HG03196 (cell line): ENCODE results near the gene IQGAP1.
"Not testable (repeated sequence)": the region's sequence is repeated elsewhere in the genome, so short reads cannot be mapped to it uniquely, and the experiment has no call there.

Source experiments
- ATAC-seq: cut with Tn5 transposase; IDR thresholded peaks from one replicate; pipeline ENCODE4 v1.9.1; 2021; ENCODE audit not compliant: unreplicated experiment

IQGAP1 gene

DNA sequence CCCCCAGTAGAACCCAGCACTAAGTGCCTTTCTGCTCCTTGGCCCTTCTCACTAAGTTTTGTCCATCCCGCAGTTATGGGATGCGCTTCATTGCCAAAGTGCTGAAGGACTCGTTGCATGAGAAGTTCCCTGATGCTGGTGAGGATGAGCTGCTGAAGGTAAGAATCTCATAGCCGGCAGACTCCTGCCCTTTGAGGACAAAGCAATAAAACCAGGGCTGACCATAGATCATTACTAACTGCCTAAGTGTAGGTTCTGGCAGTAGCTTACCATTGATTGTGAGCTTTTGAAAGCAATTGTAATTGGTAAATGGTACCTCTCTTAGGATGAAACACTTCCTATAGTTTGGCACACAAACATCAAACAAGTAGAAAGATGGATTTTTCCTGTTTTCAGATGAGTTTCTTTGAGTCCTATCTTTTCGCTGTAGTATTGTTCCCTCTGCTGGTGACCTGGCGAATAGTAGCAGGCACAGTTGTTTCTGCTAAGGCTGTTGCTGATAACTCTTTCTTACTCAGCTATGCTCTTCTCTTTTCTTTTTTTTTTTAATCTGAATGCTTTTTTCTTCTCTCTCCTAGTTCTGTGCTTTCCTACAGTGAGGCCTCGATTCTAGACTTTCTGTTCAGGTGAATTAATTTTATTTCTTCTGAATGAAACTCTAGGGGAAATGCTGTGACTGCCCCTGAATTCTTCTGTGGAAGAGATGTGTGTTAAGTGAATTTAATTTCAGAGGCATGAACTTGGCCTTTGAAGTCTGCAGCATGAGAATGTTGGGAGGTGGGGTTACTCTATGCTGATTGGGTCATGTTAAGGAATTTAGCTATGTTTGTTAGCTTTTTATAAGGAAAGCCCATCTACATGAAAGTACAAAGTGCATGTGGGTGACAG, 94.3 kb downstream of the IQGAP1 start:
- no peak for ATAC-seq

DNA sequence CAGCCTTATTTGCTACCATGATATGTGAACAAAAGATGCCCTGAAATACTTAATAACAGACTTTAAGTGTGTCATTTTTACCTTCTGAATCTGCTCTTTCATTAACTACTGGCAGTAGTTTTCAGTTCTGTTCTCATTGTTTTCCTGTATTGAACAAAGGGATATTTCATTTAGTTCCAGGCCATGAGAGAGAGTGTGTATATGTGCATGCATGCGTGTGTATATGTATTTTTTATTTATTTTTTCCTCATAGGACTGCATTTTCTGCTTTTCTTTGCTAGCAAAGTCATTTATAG, 94.9 kb downstream of the IQGAP1 start:
- ATAC-seq: no peak

DNA sequence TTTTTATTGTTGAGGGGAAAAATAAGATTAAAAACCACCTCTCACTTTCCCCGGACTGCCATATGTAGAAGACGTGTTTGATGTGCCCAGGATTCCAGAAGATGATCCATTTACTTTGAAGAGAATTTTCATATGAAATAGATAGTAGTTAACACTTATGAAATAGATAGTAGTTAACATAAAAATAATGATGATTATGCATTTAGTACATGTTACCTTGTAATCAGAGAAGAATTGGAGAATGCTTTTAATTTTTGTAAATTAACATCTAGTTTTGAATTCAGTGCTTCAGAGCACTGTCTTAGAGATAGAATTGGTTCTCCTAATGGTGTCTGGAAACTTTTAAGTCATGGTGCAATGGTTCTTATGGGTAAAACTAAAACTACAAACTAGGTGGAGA, 95.6 kb downstream of the IQGAP1 start:
- ATAC-seq: no peak

DNA sequence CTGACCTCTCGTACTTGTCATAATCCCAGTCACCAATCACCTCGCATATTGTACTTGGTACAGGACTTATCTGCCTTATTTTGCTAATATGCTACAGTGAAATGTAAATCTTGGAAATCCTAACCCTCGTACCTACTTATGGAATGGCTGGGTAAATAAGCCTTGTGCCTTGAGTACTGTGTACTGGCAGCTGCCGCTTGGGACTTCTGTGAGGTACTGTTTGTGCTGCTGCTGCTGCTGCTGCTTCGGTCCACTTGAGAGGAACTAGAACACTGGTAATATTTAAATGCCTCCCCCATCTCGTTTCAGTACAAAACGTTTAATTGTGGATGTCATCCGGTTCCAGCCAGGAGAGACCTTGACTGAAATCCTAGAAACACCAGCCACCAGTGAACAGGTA, 99.1 kb downstream of the IQGAP1 start:
- no peak for ATAC-seq

DNA sequence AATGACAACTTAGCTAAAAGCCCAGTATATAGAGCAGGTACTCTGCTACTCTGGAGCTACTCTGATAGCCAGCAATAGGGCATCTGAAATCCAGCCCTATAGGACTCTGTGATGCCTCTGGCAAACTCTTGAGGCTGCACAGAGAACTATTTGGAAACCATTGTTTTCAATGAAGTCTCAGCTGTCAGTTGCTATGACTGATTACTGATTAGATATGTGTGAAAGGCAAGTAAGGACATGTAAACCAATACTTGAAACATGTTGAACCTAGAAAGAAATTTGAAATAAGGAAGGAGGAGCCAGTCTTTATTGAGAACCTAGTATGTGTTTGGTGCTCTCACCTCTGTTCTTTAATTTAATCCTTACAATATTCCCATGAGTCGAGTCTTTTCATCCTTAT, 101.5 kb downstream of the IQGAP1 start:
- no peak for ATAC-seq

DNA sequence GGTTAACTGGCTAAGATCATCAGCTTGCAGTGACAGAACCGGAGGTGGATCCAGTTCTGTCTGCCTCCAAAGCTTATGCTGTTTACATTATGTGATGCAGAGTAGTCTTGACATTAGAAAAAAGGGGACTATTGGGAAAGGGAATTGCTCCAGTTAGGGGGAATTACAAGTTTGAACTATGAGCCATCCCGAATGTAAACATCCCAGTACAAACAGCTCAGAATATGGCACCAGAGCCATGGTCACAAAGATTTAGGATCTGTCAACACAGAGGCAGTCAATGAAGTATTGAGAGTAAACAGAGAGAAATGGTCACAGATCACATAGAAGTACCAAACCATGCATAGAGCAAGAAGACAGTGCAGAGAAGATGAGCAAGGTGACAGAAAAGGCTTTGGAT, 101.9 kb downstream of the IQGAP1 start:
- ATAC-seq: no peak

DNA sequence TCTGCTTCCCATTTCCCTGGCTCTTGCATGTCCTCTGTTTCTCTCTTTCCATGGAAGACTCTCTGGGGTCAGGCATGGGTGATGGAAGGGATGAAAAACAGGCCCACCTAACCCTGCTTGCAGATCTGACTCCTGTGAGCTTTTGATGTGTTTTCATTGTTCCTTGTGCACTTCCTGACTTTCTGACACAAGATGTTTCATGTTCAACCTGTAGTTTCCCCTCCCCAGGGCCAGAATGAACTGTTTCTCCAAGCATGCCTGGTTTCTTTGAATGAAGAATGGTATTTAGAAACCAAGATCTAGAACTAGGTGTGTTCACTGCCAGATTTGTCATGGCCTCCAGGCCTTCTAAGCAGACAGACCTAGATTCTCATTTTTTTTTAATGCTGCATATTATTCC, 105.6 kb downstream of the IQGAP1 start:
- ATAC-seq: no peak

DNA sequence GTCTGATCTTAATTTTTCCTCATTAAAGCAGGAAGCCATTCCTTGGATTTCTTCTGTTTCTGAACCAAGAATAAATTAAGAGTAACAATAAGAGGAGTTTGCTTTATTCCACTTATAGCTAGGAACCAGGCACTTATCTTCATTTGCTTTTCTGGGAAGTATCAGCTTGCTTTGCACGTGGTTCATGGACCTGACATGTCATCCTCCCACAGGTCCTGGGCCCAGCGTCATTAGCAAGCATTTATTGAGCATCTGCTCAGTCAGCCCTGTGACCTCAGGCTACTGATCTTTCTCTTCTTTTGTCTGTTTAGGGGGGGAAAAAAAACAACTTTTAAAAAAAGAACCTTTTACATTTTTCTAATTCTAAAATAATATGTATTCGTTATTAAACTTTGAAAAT, 107.0 kb downstream of the IQGAP1 start:
- no peak for ATAC-seq

DNA sequence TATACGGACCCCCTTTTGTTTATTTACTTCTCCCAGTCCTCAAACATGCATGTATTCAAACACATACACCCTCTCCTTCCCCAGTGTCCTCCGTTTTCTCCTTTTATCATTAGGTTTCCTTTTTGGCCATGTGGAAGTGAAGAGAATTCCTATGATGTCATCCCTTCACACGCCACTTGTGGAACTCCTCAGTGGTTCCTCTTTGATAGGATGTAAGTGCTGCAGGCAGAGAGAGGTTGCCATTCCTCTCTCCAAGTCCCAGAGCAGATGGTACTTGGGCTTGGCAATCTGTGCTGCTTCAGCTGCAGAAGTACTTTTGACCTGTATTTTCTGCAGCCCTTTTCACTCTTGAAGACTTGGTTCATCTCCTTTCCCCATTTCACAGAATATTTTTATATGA, 108.7 kb downstream of the IQGAP1 start:
- no peak for ATAC-seq

DNA sequence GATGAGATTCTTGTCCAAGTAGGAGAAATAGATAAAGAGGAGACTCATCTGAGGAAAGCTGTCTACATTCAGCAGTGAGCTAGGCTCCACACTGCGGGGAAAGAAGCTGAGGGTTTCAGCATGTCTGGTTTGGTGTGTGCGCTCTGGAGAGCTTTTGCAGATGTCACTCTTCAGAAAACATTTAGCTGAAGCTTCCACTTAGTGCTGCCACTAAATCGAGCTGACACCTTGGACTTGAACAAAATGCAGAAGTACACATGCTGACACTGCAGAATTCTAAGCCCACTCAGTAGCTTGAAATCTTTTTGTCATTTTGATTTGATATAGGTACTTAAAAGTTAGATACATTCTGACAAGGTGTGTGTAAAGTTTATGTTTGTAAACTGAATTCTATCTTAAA, 109.3 kb downstream of the IQGAP1 start:
- ATAC-seq: no peak

DNA sequence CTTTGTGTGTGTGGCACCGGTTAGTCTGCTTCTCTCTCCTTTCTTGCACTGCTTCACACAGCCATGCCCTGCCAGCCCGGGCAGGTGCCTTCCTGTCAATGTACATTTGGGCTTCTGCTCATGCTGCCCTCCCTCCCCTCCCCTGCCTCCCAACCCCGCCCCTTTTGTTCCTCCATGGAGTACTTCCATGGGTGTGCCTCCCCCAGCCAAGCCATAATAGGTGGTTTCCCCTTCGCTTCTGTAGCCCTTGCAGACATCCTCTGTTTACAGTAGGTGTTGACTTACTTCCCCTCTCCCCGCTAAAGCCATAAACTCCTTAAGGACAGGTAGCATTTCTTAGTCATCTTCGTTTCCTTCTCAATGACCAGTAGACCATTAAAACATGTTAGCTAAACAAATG, 109.9 kb downstream of the IQGAP1 start:
- no peak for ATAC-seq

DNA sequence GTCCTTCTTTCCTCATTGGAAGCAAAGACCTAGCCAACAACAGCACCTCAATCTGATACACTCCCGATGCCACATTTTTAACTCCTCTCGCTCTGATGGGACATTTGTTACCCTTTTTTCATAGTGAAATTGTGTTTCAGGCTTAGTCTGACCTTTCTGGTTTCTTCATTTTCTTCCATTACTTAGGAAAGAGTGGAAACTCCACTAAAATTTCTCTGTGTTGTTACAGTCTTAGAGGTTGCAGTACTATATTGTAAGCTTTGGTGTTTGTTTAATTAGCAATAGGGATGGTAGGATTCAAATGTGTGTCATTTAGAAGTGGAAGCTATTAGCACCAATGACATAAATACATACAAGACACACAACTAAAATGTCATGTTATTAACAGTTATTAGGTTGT, 112.1 kb downstream of the IQGAP1 start:
- no peak for ATAC-seq

DNA sequence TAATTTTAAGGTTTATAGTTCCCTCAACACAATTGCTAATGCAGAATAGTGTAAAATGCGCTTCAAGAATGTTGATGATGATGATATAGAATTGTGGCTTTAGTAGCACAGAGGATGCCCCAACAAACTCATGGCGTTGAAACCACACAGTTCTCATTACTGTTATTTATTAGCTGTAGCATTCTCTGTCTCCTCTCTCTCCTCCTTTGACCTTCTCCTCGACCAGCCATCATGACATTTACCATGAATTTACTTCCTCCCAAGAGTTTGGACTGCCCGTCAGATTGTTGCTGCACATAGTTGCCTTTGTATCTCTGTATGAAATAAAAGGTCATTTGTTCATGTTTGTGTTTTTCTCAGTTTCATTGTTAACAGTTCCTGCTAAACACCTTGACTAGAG, 113.9 kb downstream of the IQGAP1 start:
- no peak for ATAC-seq

DNA sequence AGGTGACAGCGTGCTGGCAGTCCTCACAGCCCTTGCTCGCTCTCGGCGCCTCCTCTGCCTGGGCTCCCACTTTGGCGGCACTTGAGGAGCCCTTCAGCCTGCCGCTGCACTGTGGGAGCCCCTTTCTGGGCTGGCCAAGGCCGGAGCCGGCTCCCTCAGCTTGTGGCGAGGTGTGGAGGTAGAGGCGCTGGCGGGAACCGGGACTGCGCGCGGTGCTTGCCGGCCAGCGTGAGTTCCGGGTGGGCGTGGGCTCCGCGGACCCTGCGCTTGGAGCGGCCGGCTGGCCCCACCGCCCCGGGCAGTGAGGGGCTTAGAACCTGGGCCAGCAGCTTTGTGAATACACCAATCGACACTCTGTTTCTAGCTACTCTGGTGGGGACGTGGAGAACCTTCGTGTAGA, 122.7 kb downstream of the IQGAP1 start:
- ATAC-seq: not testable (repeated sequence)

DNA sequence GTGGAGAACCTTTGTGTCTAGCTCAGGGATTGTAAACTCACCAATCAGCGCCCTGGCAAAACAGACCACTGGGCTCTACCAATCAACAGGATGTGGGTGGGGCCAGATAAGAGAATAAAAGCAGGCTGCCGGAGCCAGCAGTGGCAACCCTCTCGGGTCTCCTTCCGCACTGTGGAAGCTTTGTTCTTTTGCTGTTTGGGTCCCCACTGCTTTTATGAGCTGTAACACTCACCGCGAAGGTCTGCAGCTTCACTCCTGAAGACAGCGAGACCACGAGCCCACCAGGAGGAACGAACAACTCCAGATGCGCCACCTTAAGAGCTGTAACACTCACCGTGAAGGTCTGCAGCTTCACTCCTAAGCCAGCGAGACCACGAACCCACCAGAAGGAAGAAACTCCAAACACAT, 123.2 kb downstream of the IQGAP1 start:
- ATAC-seq: not testable (repeated sequence)

DNA sequence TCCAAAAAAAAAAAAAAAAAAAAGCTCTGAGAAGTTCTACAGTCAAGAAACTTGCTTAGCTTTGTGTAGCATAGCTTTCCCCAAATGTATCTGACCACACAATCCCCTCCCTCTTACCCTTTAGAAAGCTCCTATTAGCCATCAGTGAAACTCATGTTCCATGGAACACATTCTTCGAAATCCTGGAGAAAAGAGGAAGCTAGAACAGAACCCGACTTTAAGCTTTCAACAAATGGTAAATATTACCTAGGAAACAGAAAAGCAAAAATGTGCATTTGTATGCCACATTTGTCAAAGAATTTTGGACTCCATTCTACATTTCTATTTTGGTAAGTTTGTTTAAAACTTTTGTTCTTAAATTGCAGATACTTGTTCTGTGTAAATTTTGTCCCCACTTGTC, 124.2 kb downstream of the IQGAP1 start:
- no peak for ATAC-seq

DNA sequence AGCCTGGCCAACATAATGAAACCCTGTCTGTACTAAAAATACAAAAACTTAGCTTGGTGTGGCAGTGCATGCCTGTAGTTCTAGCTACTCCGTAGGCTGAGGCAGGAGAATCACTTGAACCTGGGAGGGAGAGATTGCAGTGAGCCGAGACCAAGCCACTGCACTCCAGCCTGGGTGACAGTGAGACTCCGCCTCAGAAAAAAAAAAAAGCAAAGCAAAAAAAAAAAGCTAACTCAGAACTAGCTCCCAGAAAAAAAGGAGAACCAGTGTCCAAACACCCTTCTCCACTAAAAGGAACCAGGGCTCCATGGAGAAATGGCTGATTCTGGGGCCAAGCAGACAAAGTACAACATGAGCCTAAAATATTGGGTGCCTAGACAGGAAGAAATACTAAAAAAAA, 124.9 kb downstream of the IQGAP1 start:
- no peak for ATAC-seq

DNA sequence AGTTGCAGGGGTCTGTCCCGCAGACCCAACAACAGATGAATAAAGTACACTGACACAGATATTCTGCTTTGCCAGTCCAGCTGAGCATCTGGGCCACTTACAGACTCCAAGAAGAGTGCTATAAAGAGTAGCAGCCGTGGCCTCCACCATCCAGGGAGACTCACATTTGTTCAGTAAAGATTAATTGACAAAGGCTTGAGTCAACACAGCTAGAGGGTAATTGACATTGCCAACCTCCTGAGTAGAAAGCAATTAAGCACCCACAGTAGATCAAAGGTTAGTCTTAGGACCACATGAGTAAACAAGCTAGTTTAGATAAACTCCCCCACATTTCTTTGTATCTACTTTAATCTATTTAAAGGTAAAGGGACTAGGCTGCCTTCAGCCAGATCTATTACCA, 125.4 kb downstream of the IQGAP1 start:
- ATAC-seq: no peak

DNA sequence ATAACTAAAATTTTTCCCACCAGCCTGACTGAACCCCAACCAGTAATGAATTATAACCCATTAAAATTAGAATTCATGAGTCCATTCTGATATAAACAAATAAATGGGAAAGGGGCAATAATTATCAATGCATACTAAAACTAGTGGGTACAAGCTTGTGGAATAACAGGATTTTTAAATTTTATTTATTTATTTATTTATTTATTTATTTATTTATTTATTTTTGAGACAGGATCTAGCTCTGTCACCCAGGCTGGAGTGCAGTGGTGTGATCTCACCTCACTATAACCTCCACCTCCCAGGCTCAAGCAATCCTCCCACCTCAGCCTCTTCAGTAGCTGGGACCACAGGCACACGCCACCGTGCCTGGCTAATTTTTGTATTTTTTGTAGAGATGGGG, 125.9 kb downstream of the IQGAP1 start:
- not testable (repeated sequence) for ATAC-seq

DNA sequence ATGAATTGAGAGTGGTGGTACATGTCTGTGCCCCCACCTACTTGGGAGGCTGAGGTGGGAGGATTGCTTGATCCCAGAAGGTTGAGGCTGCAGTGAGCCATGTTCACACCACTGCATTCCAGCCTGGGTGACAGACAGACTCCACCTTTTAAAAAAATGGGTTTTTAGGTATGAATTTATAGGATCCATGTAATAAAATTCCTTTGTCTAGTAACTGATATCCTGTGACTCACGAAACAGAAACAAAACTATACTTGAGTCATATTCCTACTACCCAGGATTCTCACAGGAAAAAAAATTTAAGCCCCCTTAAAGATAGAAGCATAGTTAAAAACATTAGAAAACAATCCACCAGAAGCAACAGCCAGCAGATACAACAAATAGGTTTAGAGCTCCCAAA, 131.6 kb downstream of the IQGAP1 start:
- ATAC-seq: no peak

DNA sequence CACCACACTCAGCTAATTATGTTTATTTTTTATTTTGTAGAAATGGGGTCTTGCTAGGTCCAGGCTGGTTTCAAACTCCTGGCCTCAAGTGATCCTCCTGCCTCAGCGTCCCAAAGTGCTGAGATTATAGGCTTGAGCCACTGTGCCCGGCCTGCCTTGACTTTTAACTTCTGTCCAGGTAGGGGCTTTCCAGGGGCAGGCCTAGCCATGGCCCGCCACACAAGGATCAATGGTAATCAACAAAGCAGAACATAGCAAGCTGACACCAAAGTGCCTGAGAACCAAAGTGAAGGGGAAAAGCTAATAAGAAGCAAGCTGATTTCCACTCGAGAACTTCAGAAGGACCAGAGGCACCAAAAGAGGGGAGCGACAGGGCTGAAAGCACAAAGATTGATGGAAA, 132.3 kb downstream of the IQGAP1 start:
- ATAC-seq: no peak

DNA sequence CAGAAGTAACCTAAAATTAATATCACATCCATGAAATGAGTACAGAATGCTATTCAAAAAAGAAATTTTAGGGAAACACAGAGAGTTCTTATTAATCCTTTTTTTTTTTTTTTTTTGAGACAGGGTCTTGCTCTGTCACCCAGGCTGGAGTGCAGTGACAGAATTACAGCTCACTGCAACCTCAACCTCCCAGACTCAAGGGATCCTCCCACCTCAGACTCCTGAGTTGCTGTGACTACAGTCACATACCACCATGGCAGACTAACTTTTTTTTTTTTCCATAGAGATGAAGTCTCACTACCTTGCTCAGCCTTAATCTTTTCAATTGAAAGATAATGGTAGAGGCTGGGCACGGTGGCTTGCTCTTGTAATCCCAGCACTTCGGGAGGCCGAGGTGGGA, 135.3 kb downstream of the IQGAP1 start:
- no peak for ATAC-seq
